SK-N-SH (cell line): Measurements from ENCODE around the gene BCL2L13.

ENCODE experiments used
- CTCF ChIP-seq: fragments of 200-600 bp; sonication (generic); IDR thresholded peaks from 2 replicates; pipeline ENCODE4 v1.6.1; 2017; ENCODE audit warnings: antibody characterized with exemption, mild to moderate bottlenecking, moderate library complexity
- ELF1 ChIP-seq: IDR thresholded peaks from 2 replicates; pipeline ENCODE4 v1.4.0; 2012
- GABPA ChIP-seq: IDR thresholded peaks from 2 replicates; pipeline ENCODE4 v1.4.0; 2012; ENCODE audit warnings: low read depth, mild to moderate bottlenecking
- MAX ChIP-seq: IDR thresholded peaks from 2 replicates; pipeline ENCODE4 v1.4.0; 2012; ENCODE audit warnings: low read depth
- MXI1 ChIP-seq: IDR thresholded peaks from 2 replicates; pipeline ENCODE4 v1.6.1; 2012; ENCODE audit warnings: mild to moderate bottlenecking, low read depth, low read length, improper control_type of control experiment
- POLR2AphosphoS5 ChIP-seq: IDR thresholded peaks from 2 replicates; pipeline ENCODE4 v1.6.1; 2012; ENCODE audit warnings: low read depth, low read length
- RAD21 ChIP-seq: IDR thresholded peaks from 2 replicates; pipeline ENCODE4 v1.6.1; 2012; ENCODE audit warnings: mild to moderate bottlenecking, low read length
- REST ChIP-seq: IDR thresholded peaks from 2 replicates; pipeline ENCODE4 v1.6.1; 2012; ENCODE audit warnings: mild to moderate bottlenecking, low read depth, low read length, moderate library complexity
- RFX5 ChIP-seq: IDR thresholded peaks from 2 replicates; pipeline ENCODE4 v1.6.1; 2012; ENCODE audit warnings: mild to moderate bottlenecking, improper control_type of control experiment, low read length
- RXRA ChIP-seq: IDR thresholded peaks from 2 replicates; pipeline ENCODE4 v1.4.0; 2012; ENCODE audit warnings: low read depth, mild to moderate bottlenecking, borderline replicate concordance
- SIN3A ChIP-seq: IDR thresholded peaks from 2 replicates; pipeline ENCODE4 v1.6.1; 2012; ENCODE audit warnings: low read depth, mild to moderate bottlenecking, low read length, moderate library complexity, borderline replicate concordance
- TEAD4 ChIP-seq: IDR thresholded peaks from 2 replicates; pipeline ENCODE4 v1.4.0; 2012; ENCODE audit warnings: mild to moderate bottlenecking, borderline replicate concordance; ENCODE audit not compliant: insufficient read depth
- USF1 ChIP-seq: IDR thresholded peaks from 2 replicates; pipeline ENCODE4 v1.4.0; 2012; ENCODE audit warnings: low read depth, borderline replicate concordance
- YY1 ChIP-seq: IDR thresholded peaks from 2 replicates; pipeline ENCODE4 v1.4.0; 2012; ENCODE audit warnings: low read depth, mild to moderate bottlenecking

- TF ChIP-seq CTCF (no peak), MXI1 (no peak), REST (no peak), RFX5 (no peak), GABPA (no peak), POLR2AphosphoS5 (no peak), YY1 (no peak), SIN3A (no peak), TEAD4 (no peak), USF1 (no peak), RAD21 (no peak), MAX (no peak), RXRA (no peak), ELF1 (no peak)
Measured at GRCh38 chr22:17601031-17601430, 37.5 kb upstream of the BCL2L13 start.
